Measurements from ENCODE around the gene RAB11FIP5. TPM values are rescaled to one million over a fixed set of nuclear protein-coding genes. Genes with fewer than 3 reads are reported as not detected.

RAB11FIP5 gene
- total RNA-seq, 1 donor from 2014 or later: 18.7 TPM

DNA sequence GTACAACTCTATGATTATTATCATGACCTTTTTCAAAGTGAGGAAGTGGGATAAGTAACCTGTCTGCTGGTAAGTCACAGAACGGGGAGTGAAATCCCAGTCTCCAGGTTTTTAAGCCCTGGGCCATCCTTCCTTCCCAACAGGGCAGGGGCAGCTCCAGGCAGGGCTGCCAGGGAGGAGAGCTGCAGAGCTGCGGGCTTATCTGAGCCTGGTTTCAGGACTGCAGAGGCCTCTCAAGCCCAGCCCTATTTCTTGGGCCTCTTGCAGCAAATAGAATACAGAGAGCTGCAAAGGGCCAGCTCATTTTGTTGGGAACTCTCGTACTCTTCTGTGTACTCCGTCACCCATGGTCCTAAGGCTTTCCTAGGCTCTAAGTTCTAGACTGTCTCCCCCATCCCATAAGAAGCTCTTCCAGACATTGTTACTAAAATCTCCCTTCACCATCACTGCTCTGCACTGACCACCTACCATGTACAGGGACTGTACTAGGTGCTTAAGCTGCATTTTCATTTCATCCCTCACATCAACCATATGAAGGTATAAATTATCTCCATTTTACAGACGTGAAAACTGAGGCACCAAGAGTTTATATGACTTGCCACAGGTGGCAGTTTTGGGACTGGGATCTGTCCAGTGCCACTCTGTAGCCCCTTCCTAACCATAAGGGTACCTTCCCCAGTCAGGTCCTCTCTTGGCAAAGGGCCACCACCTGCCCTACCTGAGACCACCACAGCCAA, 3.1 kb downstream of the RAB11FIP5 start:
- H3K27me3 Mint-ChIP-seq: no peaks in the 10 kb centered on the region

DNA sequence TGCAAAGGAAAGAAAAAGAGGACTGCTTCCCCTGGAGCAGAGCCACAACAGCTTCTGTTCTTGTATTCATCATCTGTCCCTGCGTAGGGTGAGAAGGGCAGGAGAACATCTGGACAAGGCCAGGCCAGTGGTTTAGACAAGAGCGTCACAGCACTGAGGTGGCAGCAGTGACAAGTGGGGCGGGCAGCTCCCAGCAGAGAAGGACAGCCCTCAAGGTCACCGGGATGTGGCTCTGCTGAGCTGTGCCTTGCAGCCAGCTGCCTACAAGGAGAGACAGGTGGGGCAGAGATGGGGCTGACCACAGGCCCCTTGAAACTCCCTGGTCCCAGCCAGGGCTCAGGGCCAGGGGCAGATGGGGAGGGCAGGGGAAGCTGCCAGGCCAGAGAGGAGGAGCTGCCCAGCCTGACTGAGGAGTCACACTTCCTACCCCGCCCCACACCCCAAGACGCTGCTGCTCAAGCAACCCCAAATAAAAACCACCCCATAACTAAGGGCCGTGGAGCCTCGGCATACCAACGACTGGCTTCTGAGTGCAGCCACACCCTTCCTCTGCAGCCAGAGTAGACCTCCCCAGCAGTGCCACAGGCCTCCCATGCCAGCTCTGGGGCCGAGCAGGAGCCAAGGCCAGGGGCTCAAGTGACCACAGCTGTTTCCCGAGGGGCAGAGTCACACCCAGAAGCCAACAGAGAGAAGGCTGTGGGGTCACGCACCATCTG, 5.4 kb downstream of the RAB11FIP5 start:
- TF ChIP-seq, protein P1, sequence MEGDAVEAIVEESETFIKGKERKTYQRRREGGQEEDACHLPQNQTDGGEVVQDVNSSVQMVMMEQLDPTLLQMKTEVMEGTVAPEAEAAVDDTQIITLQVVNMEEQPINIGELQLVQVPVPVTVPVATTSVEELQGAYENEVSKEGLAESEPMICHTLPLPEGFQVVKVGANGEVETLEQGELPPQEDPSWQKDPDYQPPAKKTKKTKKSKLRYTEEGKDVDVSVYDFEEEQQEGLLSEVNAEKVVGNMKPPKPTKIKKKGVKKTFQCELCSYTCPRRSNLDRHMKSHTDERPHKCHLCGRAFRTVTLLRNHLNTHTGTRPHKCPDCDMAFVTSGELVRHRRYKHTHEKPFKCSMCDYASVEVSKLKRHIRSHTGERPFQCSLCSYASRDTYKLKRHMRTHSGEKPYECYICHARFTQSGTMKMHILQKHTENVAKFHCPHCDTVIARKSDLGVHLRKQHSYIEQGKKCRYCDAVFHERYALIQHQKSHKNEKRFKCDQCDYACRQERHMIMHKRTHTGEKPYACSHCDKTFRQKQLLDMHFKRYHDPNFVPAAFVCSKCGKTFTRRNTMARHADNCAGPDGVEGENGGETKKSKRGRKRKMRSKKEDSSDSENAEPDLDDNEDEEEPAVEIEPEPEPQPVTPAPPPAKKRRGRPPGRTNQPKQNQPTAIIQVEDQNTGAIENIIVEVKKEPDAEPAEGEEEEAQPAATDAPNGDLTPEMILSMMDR (conservative IDR thresholded peaks at IDR 0.05): no peak
- DNase-seq (ENCODE audit: extremely low spot score, unreplicated experiment): no peak
- peaks cover 23% of the 10 kb centered on the region for H3K4me1 Mint-ChIP-seq (ENCODE audit: unreplicated experiment)
- H3K27ac Mint-ChIP-seq: no peak overlapping the region
- H3K36me3 Mint-ChIP-seq: no peaks in the 10 kb centered on the region
- H3K27me3 Mint-ChIP-seq: no peaks in the 10 kb centered on the region
- no peaks in the 10 kb centered on the region for H3K9me3 Mint-ChIP-seq
- no peak overlapping the region for H3K4me3 Mint-ChIP-seq

More for the DNA sequence above, 3.1 kb downstream of the RAB11FIP5 start:
- Mint-ChIP-seq H3K36me3 (no peaks in the 10 kb centered on the region), H3K27ac (peak overlapping the region; percentile 10), H3K4me3 (peak overlapping the region; percentile 57), H3K4me1 (ENCODE audit: unreplicated experiment) (peaks cover 26% of the 10 kb centered on the region), H3K9me3 (no peaks in the 10 kb centered on the region)
- TF ChIP-seq, protein P1 (conservative IDR thresholded peaks at IDR 0.05): no peak
- no peak for DNase-seq (ENCODE audit: extremely low spot score, unreplicated experiment)

DNA sequence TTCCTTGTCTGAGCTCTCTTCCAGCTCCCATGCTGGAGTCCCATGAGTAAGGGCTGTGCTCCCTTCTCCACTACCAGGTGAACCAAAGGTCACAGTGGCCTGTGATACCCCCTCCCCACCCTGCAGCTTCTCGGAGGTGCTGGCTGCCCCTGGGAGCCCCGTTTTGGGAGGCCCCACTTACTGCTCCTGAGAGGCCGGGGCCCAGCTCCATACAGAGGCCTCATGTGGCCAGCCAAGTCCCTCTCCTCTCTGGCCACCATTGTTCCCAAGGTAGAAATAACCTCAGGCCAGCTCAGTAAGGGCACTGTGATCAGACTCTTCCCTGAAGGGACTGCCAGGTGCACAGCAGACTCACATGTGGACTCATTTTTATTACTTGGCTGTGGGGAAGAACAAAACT, 6.0 kb downstream of the RAB11FIP5 start:
- no peaks in the 10 kb centered on the region for H3K36me3 Mint-ChIP-seq
- TF ChIP-seq, protein P1 (conservative IDR thresholded peaks at IDR 0.05): no peak
- no peaks in the 10 kb centered on the region for H3K27me3 Mint-ChIP-seq
- no peak overlapping the region for H3K27ac Mint-ChIP-seq
- H3K4me3 Mint-ChIP-seq: no peak overlapping the region
- no peaks in the 10 kb centered on the region for H3K9me3 Mint-ChIP-seq
- H3K4me1 Mint-ChIP-seq (ENCODE audit: unreplicated experiment): peaks cover 23% of the 10 kb centered on the region
- DNase-seq (ENCODE audit: extremely low spot score, unreplicated experiment): no peak

DNA sequence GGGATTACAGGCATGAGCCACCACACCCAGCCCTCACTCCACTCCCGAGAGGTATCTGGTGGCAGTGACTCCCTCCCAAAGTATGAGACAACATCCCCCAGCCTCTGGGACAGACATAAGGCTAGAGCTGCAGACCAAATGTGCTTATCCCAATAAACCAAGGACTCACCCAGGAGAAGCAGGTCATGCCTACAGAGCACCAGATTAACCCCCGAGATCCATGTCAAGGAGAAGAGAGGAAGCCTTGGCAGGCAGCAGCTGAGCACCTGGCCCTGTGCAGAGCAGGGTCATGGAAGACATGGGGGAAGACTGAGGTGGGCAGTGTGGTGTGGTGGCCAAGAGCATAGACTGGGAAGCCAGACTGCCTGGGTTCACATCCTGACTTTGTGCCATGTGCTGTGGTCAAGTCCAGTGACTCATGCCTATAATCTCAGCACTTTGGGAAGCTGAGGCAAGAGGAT, 7.2 kb downstream of the RAB11FIP5 start:
- Mint-ChIP-seq H3K4me1 (ENCODE audit: unreplicated experiment) (peaks cover 14% of the 10 kb centered on the region), H3K36me3 (no peaks in the 10 kb centered on the region), H3K9me3 (no peaks in the 10 kb centered on the region), H3K27me3 (no peaks in the 10 kb centered on the region), H3K27ac (no peak overlapping the region), H3K4me3 (no peak overlapping the region)
- DNase-seq (ENCODE audit: extremely low spot score, unreplicated experiment): no peak
- TF ChIP-seq, protein P1 (conservative IDR thresholded peaks at IDR 0.05): no peak

DNA sequence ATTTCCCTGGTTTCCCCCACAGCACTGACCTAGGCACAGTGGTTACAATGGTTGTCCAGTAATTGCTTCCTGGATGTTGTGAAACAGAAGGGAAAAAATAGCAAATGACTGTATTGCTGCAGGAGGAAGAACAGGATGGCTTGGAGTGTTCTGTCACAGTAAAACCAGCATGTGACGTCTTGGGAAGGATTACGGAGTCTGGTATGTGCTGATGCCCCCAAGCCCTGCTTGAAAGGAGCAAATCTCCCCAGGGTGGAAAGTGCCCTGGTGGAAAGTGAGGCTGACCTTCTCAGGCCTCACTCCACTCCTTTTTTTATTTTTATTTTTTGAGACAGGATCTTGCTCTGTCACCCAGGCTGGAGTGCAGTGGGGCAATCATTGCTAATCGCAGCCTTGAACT, 7.8 kb downstream of the RAB11FIP5 start:
- no peaks in the 10 kb centered on the region for H3K27me3 Mint-ChIP-seq
- H3K9me3 Mint-ChIP-seq: no peaks in the 10 kb centered on the region
- no peaks in the 10 kb centered on the region for H3K36me3 Mint-ChIP-seq
- no peak overlapping the region for H3K4me3 Mint-ChIP-seq
- TF ChIP-seq, protein P1 (conservative IDR thresholded peaks at IDR 0.05): no peak
- peaks cover 11% of the 10 kb centered on the region for H3K4me1 Mint-ChIP-seq (ENCODE audit: unreplicated experiment)
- no peak for DNase-seq (ENCODE audit: extremely low spot score, unreplicated experiment)
- H3K27ac Mint-ChIP-seq: no peak overlapping the region

Data from type B pancreatic cell (in vitro differentiated cells).